Measurements from ENCODE around the gene IGFBP4. TPM values are rescaled to one million over a fixed set of nuclear protein-coding genes. Genes with fewer than 3 reads are reported as not detected.
A peak's percentile ranks its signal among the peaks of the same experiment; 100 is the strongest.

IGFBP4 gene
- polyA plus RNA-seq, 1 of the 3 experiments (the other 2 are of a cell fraction), result 128 TPM

DNA sequence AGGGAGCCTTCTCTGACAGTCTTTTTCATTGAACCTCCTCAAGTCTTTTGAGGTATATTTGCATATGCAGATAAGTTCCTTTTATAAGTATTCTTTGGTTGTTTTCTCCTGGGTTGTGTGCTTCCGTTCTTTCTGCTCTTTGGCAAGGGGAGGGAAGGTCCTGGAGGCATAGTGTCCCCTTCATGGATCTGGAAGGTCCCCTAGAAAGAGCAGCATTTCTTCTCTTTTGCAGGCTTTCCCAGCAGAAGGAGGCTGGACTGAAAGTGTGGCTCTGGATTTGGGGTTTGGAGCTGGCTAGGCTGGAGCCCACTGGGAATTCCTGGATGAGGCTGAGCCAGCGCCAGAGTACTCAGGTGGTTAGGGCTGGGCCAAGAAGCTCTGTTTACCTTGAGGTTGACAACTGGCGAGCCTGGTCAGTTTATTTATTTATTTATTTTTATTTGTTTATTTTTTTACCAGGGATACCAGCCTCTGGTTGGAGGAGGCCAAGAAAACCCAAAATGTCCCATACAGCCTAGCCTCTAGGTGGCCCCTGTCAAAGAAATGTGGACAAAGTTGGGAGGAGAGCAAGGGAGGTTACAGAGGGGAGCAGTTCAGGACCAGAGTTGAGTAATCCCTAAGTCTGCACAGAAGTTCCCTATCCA lies 20.1 kb upstream of the IGFBP4 start:
- Histone ChIP-seq H3K27ac (ENCODE audit: low read depth in 2 of 2, low read length in 1 of 2) (no peak overlapping the region), H3K9me2 (no peaks in the 10 kb centered on the region), H3K4me1 (ENCODE audit: control insufficient read depth in 1 of 2, insufficient read depth in 2 of 2, low read depth in 1 of 2, low read length in 1 of 2) (peaks cover 0 to 6% of the 10 kb centered on the region in 2 experiments; a peak in 1 of 4 replicates), H3K27me3 (ENCODE audit: insufficient read depth) (no peaks in the 10 kb centered on the region), H3K4me2 (no peak overlapping the region), H3K9me3 (no peaks in the 10 kb centered on the region), H4K20me1 (ENCODE audit: insufficient read depth) (no peaks in the 10 kb centered on the region), H3F3A (replicated peaks; ENCODE audit: insufficient read depth) (peaks cover 3% of the 10 kb centered on the region), H3K9ac (no peak overlapping the region), H2AFZ (ENCODE audit: low read depth) (0 out of 2 replicates have a peak overlapping the region, but pooled peaks have one; percentile 19), H3K4me3 (ENCODE audit: low read depth in 2 of 2, low read length in 1 of 2) (no peak overlapping the region), H3K36me3 (replicated peaks in 1 of 2; ENCODE audit: control insufficient read depth in 1 of 2, insufficient read depth in 2 of 2, low read length in 1 of 2) (no peaks in the 10 kb centered on the region), H3K79me2 (ENCODE audit: insufficient read depth) (no peaks in the 10 kb centered on the region)
- POLR2A ChIA-PET, result interaction anchor here (1.6 kb wide), 1 partner anchor 10 kb away, joined by 3 read pairs; no protein-coding TSS in a partner anchor
- CTCF ChIA-PET, result interaction anchor here (1.0 to 16.1 kb wide), 6 partner anchors 8 to 222 kb away, joined by 4 to 175 read pairs (median 6); no protein-coding TSS in a partner anchor
- WGBS (ENCODE audit: low lambda C conversion rate), result 76% methylated on average over 3 of the region's 3 CpGs
- DNase-seq, result no peak
- no peak for TF ChIP-seq TEAD4 (IDR thresholded peaks at IDR 0.05; ENCODE audit: borderline replicate concordance, insufficient read depth)
- TF ChIP-seq FOSL2 (IDR thresholded peaks at IDR 0.05; ENCODE audit: borderline replicate concordance, low read depth), result no peak
- TF ChIP-seq, protein P1, sequence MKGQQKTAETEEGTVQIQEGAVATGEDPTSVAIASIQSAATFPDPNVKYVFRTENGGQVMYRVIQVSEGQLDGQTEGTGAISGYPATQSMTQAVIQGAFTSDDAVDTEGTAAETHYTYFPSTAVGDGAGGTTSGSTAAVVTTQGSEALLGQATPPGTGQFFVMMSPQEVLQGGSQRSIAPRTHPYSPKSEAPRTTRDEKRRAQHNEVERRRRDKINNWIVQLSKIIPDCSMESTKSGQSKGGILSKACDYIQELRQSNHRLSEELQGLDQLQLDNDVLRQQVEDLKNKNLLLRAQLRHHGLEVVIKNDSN (IDR thresholded peaks at IDR 0.05; ENCODE audit: borderline replicate concordance, low read depth), result no peak
- TF ChIP-seq RCOR1 (IDR thresholded peaks at IDR 0.05; ENCODE audit: low read length), result no peak

DNA sequence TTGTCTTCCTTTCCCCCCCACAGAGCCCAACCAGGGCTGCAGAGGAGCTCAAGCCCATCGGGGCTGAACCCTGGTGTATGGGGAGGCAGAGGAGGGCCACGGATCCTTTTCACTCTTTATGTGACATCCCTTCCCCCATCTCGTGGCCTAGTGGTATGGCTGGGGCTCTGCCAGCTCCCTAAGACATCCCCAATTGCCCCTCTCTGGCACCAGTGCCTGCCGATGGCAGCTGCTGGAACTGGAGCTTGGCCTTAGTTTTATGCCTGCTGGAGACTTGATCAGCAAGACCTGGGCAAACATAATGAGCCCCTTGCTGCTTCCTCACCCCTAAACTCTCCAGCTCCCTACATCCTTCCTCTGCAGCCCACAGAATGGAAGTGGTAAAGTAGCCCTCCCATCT lies 17.5 kb upstream of the IGFBP4 start:
- POLR2A ChIA-PET, result no interaction called here
- Histone ChIP-seq H3K36me3 (replicated peaks in 1 of 2; ENCODE audit: control insufficient read depth in 1 of 2, insufficient read depth in 2 of 2, low read length in 1 of 2) (no peaks in the 10 kb centered on the region), H3K79me2 (ENCODE audit: insufficient read depth) (no peaks in the 10 kb centered on the region), H3K27ac (ENCODE audit: low read depth in 2 of 2, low read length in 1 of 2) (no peak overlapping the region), H4K20me1 (ENCODE audit: insufficient read depth) (no peaks in the 10 kb centered on the region), H3K9me2 (no peaks in the 10 kb centered on the region), H3K9me3 (no peaks in the 10 kb centered on the region), H3F3A (replicated peaks; ENCODE audit: insufficient read depth) (no peaks in the 10 kb centered on the region), H3K4me2 (no peak overlapping the region), H3K4me1 (ENCODE audit: control insufficient read depth in 1 of 2, insufficient read depth in 2 of 2, low read depth in 1 of 2, low read length in 1 of 2) (no peaks in the 10 kb centered on the region), H3K27me3 (ENCODE audit: insufficient read depth) (no peaks in the 10 kb centered on the region), H3K9ac (no peak overlapping the region), H3K4me3 (ENCODE audit: low read depth in 2 of 2, low read length in 1 of 2) (no peak overlapping the region), H2AFZ (ENCODE audit: low read depth) (no peak overlapping the region)
- CTCF ChIA-PET, result interaction anchor here (0.8 to 4.0 kb wide), 8 partner anchors 11 to 134 kb away, joined by 3 to 18 read pairs (median 5); no protein-coding TSS in a partner anchor
- no peak for DNase-seq
- TF ChIP-seq TEAD4 (IDR thresholded peaks at IDR 0.05; ENCODE audit: borderline replicate concordance, insufficient read depth) (no peak), TAF1 (IDR thresholded peaks at IDR 0.05; ENCODE audit: borderline replicate concordance, low read depth, low read length) (no peak), RXRA (IDR thresholded peaks at IDR 0.05; ENCODE audit: borderline replicate concordance, low read depth) (no peak), FOSL2 (IDR thresholded peaks at IDR 0.05; ENCODE audit: borderline replicate concordance, low read depth) (no peak), CHD2 (IDR thresholded peaks at IDR 0.05; ENCODE audit: low read length, partially characterized antibody) (no peak), JUND (IDR thresholded peaks at IDR 0.05) (no peak), RFX5 (IDR thresholded peaks at IDR 0.05; ENCODE audit: low read length) (no peak), FOXJ3 (CRISPR knock-in tag; IDR thresholded peaks at IDR 0.05) (no peak), RAD21 (IDR thresholded peaks at IDR 0.05; ENCODE audit: low read length) (no peak)
- TF ChIP-seq, protein P2, sequence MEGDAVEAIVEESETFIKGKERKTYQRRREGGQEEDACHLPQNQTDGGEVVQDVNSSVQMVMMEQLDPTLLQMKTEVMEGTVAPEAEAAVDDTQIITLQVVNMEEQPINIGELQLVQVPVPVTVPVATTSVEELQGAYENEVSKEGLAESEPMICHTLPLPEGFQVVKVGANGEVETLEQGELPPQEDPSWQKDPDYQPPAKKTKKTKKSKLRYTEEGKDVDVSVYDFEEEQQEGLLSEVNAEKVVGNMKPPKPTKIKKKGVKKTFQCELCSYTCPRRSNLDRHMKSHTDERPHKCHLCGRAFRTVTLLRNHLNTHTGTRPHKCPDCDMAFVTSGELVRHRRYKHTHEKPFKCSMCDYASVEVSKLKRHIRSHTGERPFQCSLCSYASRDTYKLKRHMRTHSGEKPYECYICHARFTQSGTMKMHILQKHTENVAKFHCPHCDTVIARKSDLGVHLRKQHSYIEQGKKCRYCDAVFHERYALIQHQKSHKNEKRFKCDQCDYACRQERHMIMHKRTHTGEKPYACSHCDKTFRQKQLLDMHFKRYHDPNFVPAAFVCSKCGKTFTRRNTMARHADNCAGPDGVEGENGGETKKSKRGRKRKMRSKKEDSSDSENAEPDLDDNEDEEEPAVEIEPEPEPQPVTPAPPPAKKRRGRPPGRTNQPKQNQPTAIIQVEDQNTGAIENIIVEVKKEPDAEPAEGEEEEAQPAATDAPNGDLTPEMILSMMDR (IDR thresholded peaks at IDR 0.05), result no peak
- TF ChIP-seq, protein P3, sequence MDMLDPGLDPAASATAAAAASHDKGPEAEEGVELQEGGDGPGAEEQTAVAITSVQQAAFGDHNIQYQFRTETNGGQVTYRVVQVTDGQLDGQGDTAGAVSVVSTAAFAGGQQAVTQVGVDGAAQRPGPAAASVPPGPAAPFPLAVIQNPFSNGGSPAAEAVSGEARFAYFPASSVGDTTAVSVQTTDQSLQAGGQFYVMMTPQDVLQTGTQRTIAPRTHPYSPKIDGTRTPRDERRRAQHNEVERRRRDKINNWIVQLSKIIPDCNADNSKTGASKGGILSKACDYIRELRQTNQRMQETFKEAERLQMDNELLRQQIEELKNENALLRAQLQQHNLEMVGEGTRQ (IDR thresholded peaks at IDR 0.05; ENCODE audit: borderline replicate concordance, low read depth, low read length), result no peak
- TF ChIP-seq, protein P4, sequence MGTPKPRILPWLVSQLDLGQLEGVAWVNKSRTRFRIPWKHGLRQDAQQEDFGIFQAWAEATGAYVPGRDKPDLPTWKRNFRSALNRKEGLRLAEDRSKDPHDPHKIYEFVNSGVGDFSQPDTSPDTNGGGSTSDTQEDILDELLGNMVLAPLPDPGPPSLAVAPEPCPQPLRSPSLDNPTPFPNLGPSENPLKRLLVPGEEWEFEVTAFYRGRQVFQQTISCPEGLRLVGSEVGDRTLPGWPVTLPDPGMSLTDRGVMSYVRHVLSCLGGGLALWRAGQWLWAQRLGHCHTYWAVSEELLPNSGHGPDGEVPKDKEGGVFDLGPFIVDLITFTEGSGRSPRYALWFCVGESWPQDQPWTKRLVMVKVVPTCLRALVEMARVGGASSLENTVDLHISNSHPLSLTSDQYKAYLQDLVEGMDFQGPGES (IDR thresholded peaks at IDR 0.05; ENCODE audit: low read depth, low read length), result no peak
- TF ChIP-seq, protein P5, sequence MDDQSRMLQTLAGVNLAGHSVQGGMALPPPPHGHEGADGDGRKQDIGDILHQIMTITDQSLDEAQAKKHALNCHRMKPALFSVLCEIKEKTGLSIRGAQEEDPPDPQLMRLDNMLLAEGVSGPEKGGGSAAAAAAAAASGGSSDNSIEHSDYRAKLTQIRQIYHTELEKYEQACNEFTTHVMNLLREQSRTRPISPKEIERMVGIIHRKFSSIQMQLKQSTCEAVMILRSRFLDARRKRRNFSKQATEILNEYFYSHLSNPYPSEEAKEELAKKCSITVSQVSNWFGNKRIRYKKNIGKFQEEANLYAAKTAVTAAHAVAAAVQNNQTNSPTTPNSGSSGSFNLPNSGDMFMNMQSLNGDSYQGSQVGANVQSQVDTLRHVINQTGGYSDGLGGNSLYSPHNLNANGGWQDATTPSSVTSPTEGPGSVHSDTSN (IDR thresholded peaks at IDR 0.05), result no peak
- 60% methylated on average over 4 of the region's 4 CpGs for WGBS (ENCODE audit: low lambda C conversion rate)
